22Rv1 (cell line): ENCODE measurements around the gene SLC52A3.

Experiments used
- ZFX ChIP-seq: fragments of 450-650 bp; IDR thresholded peaks from 2 replicates; pipeline ENCODE4 v1.6.1; 2017; ENCODE audit warnings: antibody characterized with exemption, borderline replicate concordance
- TF ChIP-seq, protein P1 (sequence below): fragments of 450-650 bp; IDR thresholded peaks from 2 replicates; pipeline ENCODE4 v1.5.1; 2017; ENCODE audit warnings: mild to moderate bottlenecking

DNA sequence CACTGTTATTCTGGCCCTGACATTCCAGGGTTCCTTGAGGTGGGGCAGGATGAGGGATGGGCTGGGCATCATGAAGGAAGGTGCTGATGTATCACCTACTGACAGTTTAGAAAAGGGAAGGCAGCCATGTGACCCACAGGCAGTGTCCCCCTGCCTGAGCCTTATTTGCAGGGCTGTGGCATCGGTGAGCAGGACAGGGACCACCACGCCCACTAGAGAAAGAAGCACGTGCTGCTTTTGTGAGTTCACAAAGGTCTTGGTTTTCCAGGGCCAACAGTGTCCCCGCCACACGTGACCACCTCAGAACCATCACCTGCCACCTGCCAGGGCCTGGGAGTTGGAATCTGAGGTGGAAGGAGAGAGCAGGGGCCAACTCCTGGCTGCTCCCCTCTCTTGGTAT lies 49.2 kb downstream of the SLC52A3 start:
- TF ChIP-seq, protein P1, sequence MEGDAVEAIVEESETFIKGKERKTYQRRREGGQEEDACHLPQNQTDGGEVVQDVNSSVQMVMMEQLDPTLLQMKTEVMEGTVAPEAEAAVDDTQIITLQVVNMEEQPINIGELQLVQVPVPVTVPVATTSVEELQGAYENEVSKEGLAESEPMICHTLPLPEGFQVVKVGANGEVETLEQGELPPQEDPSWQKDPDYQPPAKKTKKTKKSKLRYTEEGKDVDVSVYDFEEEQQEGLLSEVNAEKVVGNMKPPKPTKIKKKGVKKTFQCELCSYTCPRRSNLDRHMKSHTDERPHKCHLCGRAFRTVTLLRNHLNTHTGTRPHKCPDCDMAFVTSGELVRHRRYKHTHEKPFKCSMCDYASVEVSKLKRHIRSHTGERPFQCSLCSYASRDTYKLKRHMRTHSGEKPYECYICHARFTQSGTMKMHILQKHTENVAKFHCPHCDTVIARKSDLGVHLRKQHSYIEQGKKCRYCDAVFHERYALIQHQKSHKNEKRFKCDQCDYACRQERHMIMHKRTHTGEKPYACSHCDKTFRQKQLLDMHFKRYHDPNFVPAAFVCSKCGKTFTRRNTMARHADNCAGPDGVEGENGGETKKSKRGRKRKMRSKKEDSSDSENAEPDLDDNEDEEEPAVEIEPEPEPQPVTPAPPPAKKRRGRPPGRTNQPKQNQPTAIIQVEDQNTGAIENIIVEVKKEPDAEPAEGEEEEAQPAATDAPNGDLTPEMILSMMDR: no peak
- no peak for TF ChIP-seq ZFX
